Vagina (tissue), 2 donors: ENCODE results near the gene PTPN4.

Source experiments
- CTCF ChIP-seq, 3 experiments: fragments of 450-650 bp in 2 of 3; fragments of 200-600 bp in 1 of 3; sonication (generic) in 1 of 3; IDR thresholded peaks; one replicate each; pipeline ENCODE4 v1.5.1; 2017 to 2019; ENCODE audit warnings: antibody characterized with exemption in 3 of 3, mild to moderate bottlenecking in 2 of 3, moderate library complexity in 2 of 3
- POLR2A ChIP-seq, 2 donors: fragments of 450-650 bp; IDR thresholded peaks; one replicate each; pipeline ENCODE4 v1.6.1; 2017; ENCODE audit warnings: antibody characterized with exemption in 2 of 2, mild to moderate bottlenecking in 2 of 2, moderate library complexity in 2 of 2
- POLR2AphosphoS5 ChIP-seq, 2 donors: sonication (generic); formaldehyde crosslinking; IDR thresholded peaks; one replicate each; pipeline ENCODE4 v1.9.0; 2017; ENCODE audit warnings: antibody characterized with exemption in 2 of 2, mild to moderate bottlenecking in 2 of 2, low read depth in 1 of 2; ENCODE audit not compliant: insufficient read depth in 1 of 2

- TF ChIP-seq CTCF (IDR thresholded peaks at IDR 0.05): no peak
- TF ChIP-seq POLR2AphosphoS5 (IDR thresholded peaks at IDR 0.05; ENCODE audit: insufficient read depth in 1 of 2, low read depth in 1 of 2): no peak
- TF ChIP-seq POLR2A (IDR thresholded peaks at IDR 0.05): no peak
Measured at GRCh38 chr2:119760956-119761275, 1.2 kb downstream of the PTPN4 start.
